ENCODE measurements around the gene BATF2.

DNA sequence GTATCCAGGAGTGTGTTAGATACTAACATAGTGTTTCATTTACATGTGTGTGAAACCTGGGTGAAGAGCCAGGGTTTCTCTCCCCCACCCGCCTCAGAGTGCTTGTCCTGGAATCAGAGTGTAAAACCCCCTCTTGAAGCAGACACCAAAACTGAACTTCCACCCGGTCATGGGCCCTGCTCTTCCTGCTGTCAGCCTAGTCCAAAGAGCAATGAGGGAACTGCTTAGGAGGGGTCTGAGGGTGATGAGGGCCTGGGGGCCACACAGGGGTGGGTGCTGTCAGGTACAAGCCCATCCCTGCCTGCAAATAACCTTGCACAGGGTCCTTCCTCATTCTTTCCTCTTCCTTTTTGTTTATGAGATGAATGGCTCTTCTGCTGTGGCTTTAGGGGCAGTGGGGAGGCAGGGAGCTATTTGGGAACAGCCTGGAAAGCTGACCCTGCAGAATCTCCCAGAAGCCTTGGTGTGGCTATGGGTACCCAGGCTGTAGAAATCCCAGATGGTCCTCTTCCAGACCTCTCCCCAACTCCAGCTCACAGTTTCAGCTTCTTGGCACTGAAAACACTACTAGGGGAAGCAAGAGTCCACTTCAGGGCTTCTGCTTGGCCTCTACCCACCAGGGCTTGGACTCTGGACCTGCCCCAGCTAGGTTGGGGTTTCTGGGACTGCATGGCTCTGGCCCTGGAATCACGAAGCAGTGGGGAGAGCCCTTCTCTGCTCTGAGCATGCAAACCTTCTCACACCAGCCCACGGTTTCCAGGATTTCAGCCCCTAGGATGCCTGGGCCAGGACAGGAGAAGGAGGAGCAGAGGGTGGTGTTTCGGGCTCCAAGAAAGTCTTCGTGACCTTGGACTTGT, 8.5 kb downstream of the BATF2 start:
- no peak for TF ChIP-seq POLR2A (IDR thresholded peaks at IDR 0.05)
- TF ChIP-seq CTCF (IDR thresholded peaks at IDR 0.05): no peak
